ENCODE measurements around the gene GLRX2.

GRCh38 chr1:193104907-193105820 is at the start of gene GLRX2:
- peak in 5 of 12 donors; percentile 5 to 28 (median 18) for TF ChIP-seq CTCF (IDR thresholded peaks at IDR 0.05)
- TF ChIP-seq POLR2A (IDR thresholded peaks at IDR 0.05): peak in 1 of 2 donors; percentile 86

Measured in heart left ventricle (tissue), 13 donors.